Skeletal muscle tissue (tissue), 4 donors: ENCODE measurements around the gene SERGEF. TPM values are rescaled to one million over a fixed set of nuclear protein-coding genes. Genes with fewer than 3 reads are reported as not detected.
"Not testable (repeated sequence)": the region's sequence is repeated elsewhere in the genome, so short reads cannot be mapped to it uniquely, and the experiment has no call there.

ENCODE experiments used
- H3K27ac ChIP-seq: one replicate; pipeline ENCODE4 v1.7.0; 2013; ENCODE audit warnings: mild to moderate bottlenecking, low read depth, low read length, inconsistent platforms
- H3K27me3 ChIP-seq, 3 donors: one replicate each; pipeline ENCODE4 v1.7.0; 2013; ENCODE audit warnings: low read length in 3 of 3; ENCODE audit not compliant: control insufficient read depth in 3 of 3, insufficient read depth in 3 of 3
- H3K36me3 ChIP-seq, 3 donors: one replicate each; pipeline ENCODE4 v1.7.0; 2013; ENCODE audit warnings: low read length in 3 of 3; ENCODE audit not compliant: control insufficient read depth in 3 of 3, insufficient read depth in 3 of 3
- H3K4me1 ChIP-seq, 3 donors: one replicate each; pipeline ENCODE4 v1.7.0; 2013; ENCODE audit warnings: low read length in 3 of 3, mild to moderate bottlenecking in 3 of 3; ENCODE audit not compliant: control insufficient read depth in 3 of 3, insufficient read depth in 3 of 3
- H3K4me3 ChIP-seq, 3 donors: one replicate each; pipeline ENCODE4 v1.7.0; 2013; ENCODE audit warnings: low read length in 3 of 3
- H3K9ac ChIP-seq, 3 donors: one replicate each; pipeline ENCODE4 v1.7.0; 2013; ENCODE audit warnings: low read length in 3 of 3, mild to moderate bottlenecking in 3 of 3, moderate library complexity in 2 of 3, low read depth in 1 of 3
- H3K9me3 ChIP-seq, 3 donors: one replicate each; pipeline ENCODE4 v1.7.0; 2013; ENCODE audit warnings: low read length in 3 of 3; ENCODE audit not compliant: control insufficient read depth in 3 of 3
- total RNA-seq: library from RNA; depleted of rRNA; stranded (reverse); fragments of >200 nt; gene quantifications from one replicate; pipeline ENCODE4 v1.2.3, GENCODE V29; 2014
- donor health status: Osteomylitis.

Gene SERGEF
- total RNA-seq, 1 donor from 2014 or later, result 16.2 TPM

DNA sequence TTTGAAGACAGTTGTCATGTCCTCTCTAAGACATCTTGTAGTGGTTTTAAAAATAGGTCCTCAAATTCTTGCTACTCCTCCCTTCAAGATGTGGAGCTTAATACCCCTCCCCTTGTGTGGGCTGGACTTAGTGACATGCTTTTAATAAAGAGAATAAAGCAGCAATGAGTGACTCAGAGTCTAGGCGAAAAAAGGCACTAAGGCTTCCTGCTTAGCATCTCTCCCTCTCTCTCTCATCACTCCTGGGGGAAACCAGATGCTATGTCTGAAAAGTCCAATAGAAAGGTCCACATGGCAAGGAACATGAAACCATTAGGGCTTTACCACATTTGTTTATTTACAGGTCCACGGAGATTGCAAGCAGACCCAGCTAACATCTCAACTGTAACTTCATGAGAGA is 11.7 kb downstream of the SERGEF start:
- H3K36me3 ChIP-seq, result peaks cover 3 to 35% (median 22%) of the 10 kb centered on the region in 3 donors

DNA sequence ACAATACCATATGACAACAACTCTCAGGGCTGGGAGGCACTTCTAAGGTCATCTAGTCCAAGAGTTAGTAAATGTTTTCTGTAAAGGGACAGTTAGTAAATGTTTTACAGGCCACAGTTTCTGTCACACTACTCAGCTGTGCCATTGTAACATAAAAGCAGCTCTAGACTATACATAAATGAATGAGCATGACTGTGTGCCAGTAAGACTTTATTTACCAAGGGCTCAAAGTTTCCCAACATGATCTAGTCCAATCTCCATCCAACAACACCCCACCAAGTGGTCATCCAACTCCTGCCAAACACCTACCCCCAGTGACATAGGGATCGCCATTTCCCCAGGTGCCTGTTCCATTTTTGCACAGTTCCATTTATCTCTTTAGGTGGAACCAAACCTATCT is 12.1 kb downstream of the SERGEF start:
- no peak overlapping the region for H3K4me3 ChIP-seq
- H3K27ac ChIP-seq, result no peak overlapping the region
- no peaks in the 10 kb centered on the region for H3K4me1 ChIP-seq
- no peak overlapping the region for H3K9ac ChIP-seq
- H3K9me3 ChIP-seq, result no peaks in the 10 kb centered on the region
- H3K27me3 ChIP-seq, result no peaks in the 10 kb centered on the region
- peaks cover 4 to 35% (median 24%) of the 10 kb centered on the region in 3 donors for H3K36me3 ChIP-seq

More for the DNA sequence above, 11.7 kb downstream of the SERGEF start:
- Histone ChIP-seq H3K27me3 (no peaks in the 10 kb centered on the region), H3K4me3 (no peak overlapping the region), H3K9me3 (no peaks in the 10 kb centered on the region), H3K27ac (no peak overlapping the region), H3K4me1 (no peaks in the 10 kb centered on the region), H3K9ac (no peak overlapping the region)

DNA sequence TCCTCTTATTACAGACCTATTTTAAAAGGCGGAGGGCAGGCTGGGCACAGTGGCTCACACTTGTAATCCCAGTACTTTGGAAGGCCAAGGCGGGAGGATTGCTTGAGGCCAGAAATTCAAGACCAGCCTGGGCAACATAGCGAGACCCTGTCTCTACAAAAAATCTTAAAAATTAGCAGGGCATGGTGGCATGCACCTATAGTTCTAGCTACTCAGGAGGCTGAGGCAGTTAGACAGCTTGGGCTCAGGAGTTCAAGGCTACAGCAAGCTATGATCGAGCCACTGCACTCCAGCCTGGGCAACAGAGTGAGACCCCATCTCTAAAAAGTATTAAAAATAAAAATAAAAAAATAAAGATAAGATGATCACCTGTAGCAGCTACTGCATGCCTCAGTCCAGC is 12.7 kb downstream of the SERGEF start:
- H3K36me3 ChIP-seq, result peaks cover 6 to 33% (median 29%) of the 10 kb centered on the region in 3 donors
- not testable (repeated sequence) for H3K4me3 ChIP-seq, H3K9ac ChIP-seq, H3K4me1 ChIP-seq, H3K27ac ChIP-seq, H3K9me3 ChIP-seq, H3K27me3 ChIP-seq

DNA sequence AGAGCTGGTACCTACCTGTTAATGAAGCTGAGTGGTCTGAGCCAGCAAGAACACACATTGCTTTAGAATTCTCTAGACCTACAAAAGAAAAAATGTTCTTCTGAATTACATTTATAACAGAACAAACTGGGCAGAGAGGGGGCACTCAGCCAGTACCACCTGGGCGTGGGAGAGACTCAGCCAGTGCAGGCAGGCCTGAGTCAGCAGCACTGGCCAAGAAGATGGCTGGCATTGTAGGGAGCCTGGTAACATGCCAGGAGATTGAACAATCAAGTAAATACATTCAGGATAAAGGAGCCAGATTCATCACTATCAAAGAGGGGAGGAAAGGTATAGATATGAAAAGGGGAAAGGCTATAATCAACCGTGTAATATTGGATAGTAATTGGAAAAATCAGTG is 19.9 kb downstream of the SERGEF start:
- peaks cover 7 to 21% (median 19%) of the 10 kb centered on the region in 3 donors for H3K36me3 ChIP-seq
- no peaks in the 10 kb centered on the region for H3K4me1 ChIP-seq
- H3K9ac ChIP-seq, result no peak overlapping the region
- H3K9me3 ChIP-seq, result no peaks in the 10 kb centered on the region
- H3K4me3 ChIP-seq, result no peak overlapping the region
- no peaks in the 10 kb centered on the region for H3K27me3 ChIP-seq
- H3K27ac ChIP-seq, result no peak overlapping the region

DNA sequence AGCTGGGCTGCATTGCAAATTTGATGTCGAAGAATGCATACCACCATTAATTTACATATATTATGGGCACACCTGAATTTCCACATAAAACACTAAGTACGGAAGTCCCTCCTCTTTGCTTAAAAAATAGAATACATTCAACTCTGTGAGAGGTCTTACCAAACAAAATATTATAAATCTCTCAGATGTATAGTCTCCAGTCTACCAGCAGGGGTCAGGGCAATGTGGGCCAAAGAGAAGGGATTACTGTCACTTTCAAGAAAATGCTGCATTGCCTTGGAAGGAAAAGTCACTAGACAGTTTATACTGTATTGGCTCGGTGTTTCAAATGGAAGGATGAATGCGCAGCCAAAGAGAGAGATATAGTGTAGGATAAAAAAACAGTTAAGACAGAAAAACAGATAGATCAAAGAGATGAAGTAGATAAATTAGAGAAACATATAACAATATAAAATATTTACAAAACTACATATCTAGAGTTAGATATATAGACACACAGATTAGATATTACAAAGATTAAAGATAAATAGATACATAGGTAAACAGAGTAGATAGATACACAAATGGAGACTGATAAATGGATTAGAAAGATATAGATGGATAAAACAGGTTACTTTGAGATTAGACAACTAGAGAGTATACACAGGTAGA is 20.9 kb downstream of the SERGEF start:
- H3K4me3 ChIP-seq, result no peak overlapping the region
- H3K9me3 ChIP-seq, result no peaks in the 10 kb centered on the region
- H3K9ac ChIP-seq, result no peak overlapping the region
- H3K4me1 ChIP-seq, result peaks cover 0 to 1% (median 0%) of the 10 kb centered on the region in 3 donors
- H3K27me3 ChIP-seq, result no peaks in the 10 kb centered on the region
- H3K36me3 ChIP-seq, result peaks cover 7 to 26% (median 19%) of the 10 kb centered on the region in 3 donors
- H3K27ac ChIP-seq, result no peak overlapping the region

DNA sequence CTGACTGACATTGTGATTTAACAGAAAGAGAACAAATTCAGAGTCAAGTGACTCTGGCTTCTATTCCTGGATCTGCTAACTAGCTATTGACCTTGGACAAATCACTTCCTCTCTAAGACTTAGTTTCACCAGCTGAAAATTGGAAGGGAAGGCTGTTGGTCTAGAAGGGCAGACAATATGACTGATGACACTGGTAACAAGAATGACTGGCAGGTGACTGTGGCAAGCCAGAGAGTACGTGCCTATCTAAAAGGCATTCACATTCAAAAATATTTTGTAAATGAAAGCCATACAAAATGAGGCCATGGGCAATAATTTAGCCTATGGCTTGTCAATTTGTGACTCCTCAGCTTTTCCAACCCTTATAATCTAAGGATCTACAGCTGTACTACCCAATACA is 23.5 kb downstream of the SERGEF start:
- H3K4me3 ChIP-seq, result no peak overlapping the region

DNA sequence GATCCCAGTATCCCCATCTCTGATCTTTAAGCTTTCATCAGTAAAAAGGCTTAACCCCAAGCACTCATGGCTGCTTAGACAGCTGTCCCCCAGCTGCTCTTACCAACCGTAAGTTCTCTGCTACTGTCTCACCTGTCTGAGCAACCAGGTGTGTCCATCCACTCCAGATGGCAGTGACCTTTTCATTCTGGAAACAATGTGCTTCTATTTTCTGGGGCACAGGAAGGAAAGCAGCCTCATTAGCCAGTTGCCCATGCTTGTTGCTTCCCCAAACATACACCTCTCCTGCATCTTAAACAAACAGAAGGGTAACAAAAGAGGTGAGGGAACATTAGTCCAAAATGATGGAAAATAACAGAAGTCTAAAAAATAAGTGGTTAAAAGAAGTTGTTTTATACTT is 24.4 kb downstream of the SERGEF start:
- Histone ChIP-seq H3K4me3 (no peak overlapping the region), H3K36me3 (peaks cover 0 to 12% (median 10%) of the 10 kb centered on the region in 3 donors), H3K9ac (no peak overlapping the region), H3K27ac (no peak overlapping the region), H3K4me1 (peaks cover 12 to 28% (median 12%) of the 10 kb centered on the region in 3 donors), H3K27me3 (no peaks in the 10 kb centered on the region), H3K9me3 (no peaks in the 10 kb centered on the region)

More for the DNA sequence above, 23.5 kb downstream of the SERGEF start:
- no peaks in the 10 kb centered on the region for H3K9me3 ChIP-seq
- H3K27me3 ChIP-seq, result no peaks in the 10 kb centered on the region
- no peak overlapping the region for H3K27ac ChIP-seq
- peaks cover 0 to 12% (median 10%) of the 10 kb centered on the region in 3 donors for H3K36me3 ChIP-seq
- no peak overlapping the region for H3K9ac ChIP-seq
- H3K4me1 ChIP-seq, result peaks cover 12 to 26% (median 12%) of the 10 kb centered on the region in 3 donors

DNA sequence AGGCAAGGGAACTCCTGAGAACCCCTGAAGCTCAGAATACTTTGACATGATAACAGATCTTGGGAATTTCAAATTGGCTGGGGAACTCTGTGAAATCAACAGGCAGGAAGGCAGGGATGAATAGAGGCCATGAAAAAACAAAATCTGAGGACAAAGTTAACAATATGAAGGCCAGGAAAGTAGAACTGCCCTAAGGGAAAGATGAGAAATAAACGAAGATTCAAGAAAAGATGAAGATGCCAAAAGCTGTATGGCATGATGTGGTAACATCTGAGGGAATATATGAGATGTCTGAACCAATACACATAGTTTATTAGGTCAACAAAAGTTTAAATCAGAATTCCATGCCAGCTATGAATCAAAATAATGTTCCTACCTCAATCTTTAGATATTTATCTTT is 25.0 kb downstream of the SERGEF start:
- no peak overlapping the region for H3K27ac ChIP-seq
- H3K9me3 ChIP-seq, result no peaks in the 10 kb centered on the region
- H3K27me3 ChIP-seq, result no peaks in the 10 kb centered on the region
- peaks cover 12 to 28% (median 12%) of the 10 kb centered on the region in 3 donors for H3K4me1 ChIP-seq
- H3K9ac ChIP-seq, result no peak overlapping the region
- peaks cover 0 to 12% (median 10%) of the 10 kb centered on the region in 3 donors for H3K36me3 ChIP-seq
- H3K4me3 ChIP-seq, result no peak overlapping the region

DNA sequence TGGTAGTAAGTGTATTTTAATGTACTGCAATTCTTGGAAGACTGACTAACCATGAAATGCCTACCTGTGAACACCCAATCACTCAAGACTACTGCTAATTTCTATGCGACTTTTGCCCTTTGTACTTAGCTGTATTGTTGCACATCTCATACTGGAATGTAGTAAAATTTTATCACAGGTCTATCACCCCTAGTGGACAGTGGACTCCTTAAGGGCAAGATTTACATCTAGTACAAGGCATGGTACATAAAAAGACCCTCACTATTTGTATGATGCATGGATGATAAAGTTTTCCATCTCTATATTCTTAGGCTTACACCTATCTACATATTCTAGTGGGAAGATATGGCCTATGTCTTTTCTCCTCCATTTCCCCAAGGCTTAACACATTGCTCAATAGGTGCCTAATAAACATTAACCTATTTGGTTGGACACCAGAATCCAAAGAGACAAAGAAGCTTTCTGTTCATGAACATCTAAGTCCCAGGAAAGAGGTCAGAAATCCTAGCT is 26.1 kb downstream of the SERGEF start:
- Histone ChIP-seq H3K27me3 (no peaks in the 10 kb centered on the region), H3K9me3 (no peaks in the 10 kb centered on the region), H3K36me3 (peaks cover 0 to 12% (median 10%) of the 10 kb centered on the region in 3 donors), H3K27ac (peak overlapping the region; percentile 71), H3K4me3 (no peak overlapping the region), H3K9ac (no peak overlapping the region), H3K4me1 (peaks cover 12 to 28% (median 12%) of the 10 kb centered on the region in 3 donors)

DNA sequence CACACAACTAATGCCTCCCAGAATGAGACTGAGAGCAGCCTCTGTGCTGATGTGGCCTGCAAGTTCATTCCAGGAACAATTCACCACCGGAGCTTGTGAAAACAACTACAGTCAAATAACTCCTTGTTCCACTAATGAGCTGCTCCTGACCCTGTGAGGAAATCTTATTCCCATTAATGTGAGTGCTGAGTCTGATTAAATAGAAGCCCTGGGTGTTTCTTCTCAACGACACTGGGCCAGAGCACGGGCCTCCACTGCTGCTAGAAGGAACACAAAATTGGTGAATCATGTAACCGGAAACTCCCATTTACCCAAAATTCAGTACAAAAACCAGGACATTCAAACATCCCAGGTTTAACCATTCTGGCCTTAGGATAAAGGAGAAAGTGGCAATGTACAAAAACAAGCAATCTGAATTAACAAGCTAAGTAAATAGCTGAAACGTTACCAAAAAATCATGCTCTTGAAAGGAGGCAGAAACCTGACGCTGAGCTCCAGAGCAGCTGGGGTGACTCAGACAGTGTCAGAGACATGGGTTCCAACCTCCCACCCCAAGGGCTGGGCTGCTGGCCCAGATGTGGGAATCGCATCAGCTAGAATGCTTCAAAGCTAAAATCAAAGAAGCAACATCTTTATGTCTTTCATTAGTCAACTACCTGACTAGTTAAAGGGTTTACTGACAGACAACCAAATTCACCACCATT is 26.7 kb downstream of the SERGEF start:
- Histone ChIP-seq H3K27me3 (no peaks in the 10 kb centered on the region), H3K36me3 (peaks cover 0 to 12% (median 10%) of the 10 kb centered on the region in 3 donors), H3K4me1 (peaks cover 12 to 28% (median 12%) of the 10 kb centered on the region in 3 donors), H3K4me3 (no peak overlapping the region), H3K9me3 (no peaks in the 10 kb centered on the region), H3K9ac (peak overlapping the region in 1 of 3 donors; percentile 1), H3K27ac (peak overlapping the region; percentile 71)
